ENCODE data around the gene CXXC5. TPM values are rescaled to one million over a fixed set of nuclear protein-coding genes. Genes with fewer than 3 reads are reported as not detected.

Gene CXXC5
- total RNA-seq, 2 donors from 2014 or later, result 57.9 to 59.5 TPM

DNA sequence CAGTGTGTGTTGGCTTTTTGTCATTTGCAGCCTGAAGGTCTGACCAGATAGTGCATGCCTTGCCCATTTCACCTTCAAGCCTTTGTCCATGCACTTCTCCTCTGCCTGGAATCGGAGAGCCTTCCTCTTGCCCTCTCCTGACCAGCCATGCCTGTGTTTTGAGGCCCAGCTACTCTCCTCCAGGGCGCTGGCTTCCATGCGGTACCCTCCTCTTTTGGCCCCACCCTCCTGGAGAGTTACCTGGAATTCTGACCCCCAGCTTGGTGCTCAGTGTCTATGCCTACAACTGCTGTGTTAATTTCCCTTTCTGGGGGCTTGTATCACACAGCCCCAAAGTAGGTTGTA lies 52.5 kb downstream of the CXXC5 start:
- Histone ChIP-seq H3K4me1 (peaks cover 2 to 47% of the 10 kb centered on the region in 2 donors), H3K9me3 (no peaks in the 10 kb centered on the region), H3K27ac (no peak overlapping the region), H3K36me3 (no peaks in the 10 kb centered on the region), H3K27me3 (no peaks in the 10 kb centered on the region), H3K4me3 (no peak overlapping the region)
- no peak for DNase-seq (ENCODE audit: low spot score)
- TF ChIP-seq, protein P1, sequence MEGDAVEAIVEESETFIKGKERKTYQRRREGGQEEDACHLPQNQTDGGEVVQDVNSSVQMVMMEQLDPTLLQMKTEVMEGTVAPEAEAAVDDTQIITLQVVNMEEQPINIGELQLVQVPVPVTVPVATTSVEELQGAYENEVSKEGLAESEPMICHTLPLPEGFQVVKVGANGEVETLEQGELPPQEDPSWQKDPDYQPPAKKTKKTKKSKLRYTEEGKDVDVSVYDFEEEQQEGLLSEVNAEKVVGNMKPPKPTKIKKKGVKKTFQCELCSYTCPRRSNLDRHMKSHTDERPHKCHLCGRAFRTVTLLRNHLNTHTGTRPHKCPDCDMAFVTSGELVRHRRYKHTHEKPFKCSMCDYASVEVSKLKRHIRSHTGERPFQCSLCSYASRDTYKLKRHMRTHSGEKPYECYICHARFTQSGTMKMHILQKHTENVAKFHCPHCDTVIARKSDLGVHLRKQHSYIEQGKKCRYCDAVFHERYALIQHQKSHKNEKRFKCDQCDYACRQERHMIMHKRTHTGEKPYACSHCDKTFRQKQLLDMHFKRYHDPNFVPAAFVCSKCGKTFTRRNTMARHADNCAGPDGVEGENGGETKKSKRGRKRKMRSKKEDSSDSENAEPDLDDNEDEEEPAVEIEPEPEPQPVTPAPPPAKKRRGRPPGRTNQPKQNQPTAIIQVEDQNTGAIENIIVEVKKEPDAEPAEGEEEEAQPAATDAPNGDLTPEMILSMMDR (IDR thresholded peaks at IDR 0.05), result no peak

DNA sequence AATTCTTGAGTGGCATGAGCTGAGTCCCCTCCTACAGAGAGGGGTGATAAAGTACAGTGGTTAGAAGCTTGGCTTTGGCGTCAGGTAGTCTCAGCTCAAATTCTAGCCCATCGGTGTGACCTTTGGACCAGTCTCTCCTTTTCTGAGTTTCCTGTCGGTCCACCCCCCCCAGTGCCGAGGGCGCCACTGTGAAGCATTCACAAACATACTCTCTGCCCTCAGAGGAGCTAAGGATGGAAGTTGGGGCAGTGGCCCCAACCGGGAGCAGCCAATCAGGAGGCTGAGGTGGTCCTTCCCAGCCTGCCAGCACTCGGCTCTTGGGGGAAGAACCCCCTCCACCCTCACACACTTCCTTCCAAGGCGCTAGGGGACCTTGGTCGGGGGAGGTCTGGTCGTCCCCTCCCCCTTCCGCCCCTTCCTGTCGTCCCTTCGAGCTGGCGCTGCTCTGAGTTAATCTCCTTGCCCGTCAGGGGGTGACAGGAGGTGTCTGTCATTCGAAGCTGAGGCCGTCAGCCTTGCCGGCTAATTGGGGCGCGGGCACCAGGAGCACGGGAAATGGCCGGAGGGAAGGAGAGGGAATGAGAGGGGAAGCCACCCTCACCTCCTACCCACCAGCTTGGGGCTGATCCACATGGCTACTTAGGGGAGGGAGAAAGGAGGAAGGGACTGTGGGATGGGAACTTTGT lies 53.0 kb downstream of the CXXC5 start:
- no peak for DNase-seq (ENCODE audit: low spot score)

DNA sequence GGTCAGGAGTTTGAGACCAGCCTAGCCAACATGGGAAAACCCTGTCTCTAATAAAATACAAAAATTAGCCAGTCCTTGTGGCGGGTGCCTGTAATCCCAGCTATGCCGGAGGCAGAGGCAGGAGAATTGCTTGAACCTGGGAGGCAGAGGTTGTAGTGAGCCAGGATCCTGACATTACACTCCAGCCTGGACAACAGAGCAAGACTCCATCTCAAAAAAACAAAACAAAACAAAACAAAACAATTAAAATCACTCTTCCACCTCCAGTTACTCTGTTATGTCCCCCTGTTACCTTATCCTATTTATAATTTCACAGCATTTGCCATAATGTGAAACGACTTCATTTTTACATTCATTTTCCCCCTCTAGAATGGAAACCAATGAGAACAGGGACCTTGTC lies 54.4 kb downstream of the CXXC5 start:
- Histone ChIP-seq H3K27me3 (no peaks in the 10 kb centered on the region), H3K4me3 (no peak overlapping the region), H3K27ac (no peak overlapping the region), H3K9me3 (no peaks in the 10 kb centered on the region), H3K36me3 (no peaks in the 10 kb centered on the region), H3K4me1 (peaks cover 2 to 32% of the 10 kb centered on the region in 2 donors)
- DNase-seq (ENCODE audit: low spot score), result no peak
- TF ChIP-seq, protein P1 (IDR thresholded peaks at IDR 0.05), result no peak

More for the DNA sequence above, 53.0 kb downstream of the CXXC5 start:
- Histone ChIP-seq H3K4me3 (no peak overlapping the region), H3K4me1 (peaks cover 2 to 45% of the 10 kb centered on the region in 2 donors), H3K27ac (no peak overlapping the region), H3K36me3 (no peaks in the 10 kb centered on the region), H3K9me3 (no peaks in the 10 kb centered on the region), H3K27me3 (no peaks in the 10 kb centered on the region)
- TF ChIP-seq, protein P1 (IDR thresholded peaks at IDR 0.05), result no peak

DNA sequence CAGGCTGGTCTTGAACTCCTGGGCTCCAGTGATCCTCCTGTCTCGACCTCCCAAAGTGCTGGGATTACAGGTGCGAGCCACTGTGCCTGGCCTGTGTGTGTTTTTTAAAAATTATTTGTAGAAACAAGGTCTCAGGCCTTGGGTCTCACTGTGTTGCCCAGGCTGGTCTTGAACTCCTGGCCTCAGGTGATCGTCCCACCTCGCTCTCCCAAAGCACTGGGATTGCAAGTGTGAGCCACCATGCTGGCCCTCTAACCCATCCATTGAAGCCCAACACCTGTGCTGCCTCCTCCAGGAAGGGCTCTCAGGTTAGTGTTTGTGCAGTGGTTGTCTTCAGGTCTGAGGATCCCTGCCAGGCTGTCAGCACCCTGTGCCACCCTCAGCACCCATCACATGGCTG lies 56.6 kb downstream of the CXXC5 start:
- no peak overlapping the region for H3K4me3 ChIP-seq
- no peak overlapping the region for H3K27ac ChIP-seq
- no peaks in the 10 kb centered on the region for H3K27me3 ChIP-seq
- TF ChIP-seq, protein P1 (IDR thresholded peaks at IDR 0.05), result no peak
- H3K9me3 ChIP-seq, result no peaks in the 10 kb centered on the region
- H3K36me3 ChIP-seq, result no peaks in the 10 kb centered on the region
- peaks cover 0 to 30% of the 10 kb centered on the region in 2 donors for H3K4me1 ChIP-seq
- DNase-seq (ENCODE audit: low spot score), result no peak

DNA sequence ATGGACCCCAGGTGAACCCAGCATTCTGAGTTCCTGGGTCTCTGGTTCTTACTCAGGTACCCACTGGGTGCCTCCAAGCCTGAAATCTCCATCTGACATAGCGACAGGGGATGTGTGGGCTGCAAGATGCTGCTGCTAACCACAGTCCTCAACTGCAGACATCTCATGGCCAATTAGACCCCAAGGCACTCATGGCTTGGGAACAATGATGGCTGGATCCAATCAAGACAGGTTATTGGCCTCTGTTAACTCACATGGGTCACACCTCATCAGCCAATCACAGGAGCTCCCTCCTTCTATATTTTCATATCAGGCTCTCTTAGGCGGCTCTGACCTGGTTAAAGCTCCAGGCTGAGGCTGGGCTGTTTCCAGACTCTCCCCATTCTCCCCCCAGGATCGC lies 57.0 kb downstream of the CXXC5 start:
- no peak overlapping the region for H3K27ac ChIP-seq
- TF ChIP-seq, protein P1 (IDR thresholded peaks at IDR 0.05), result no peak
- no peak for DNase-seq (ENCODE audit: low spot score)
- H3K4me3 ChIP-seq, result no peak overlapping the region
- H3K36me3 ChIP-seq, result no peaks in the 10 kb centered on the region
- H3K27me3 ChIP-seq, result no peaks in the 10 kb centered on the region
- H3K4me1 ChIP-seq, result peaks cover 0 to 34% of the 10 kb centered on the region in 2 donors
- H3K9me3 ChIP-seq, result no peaks in the 10 kb centered on the region

All from right atrium auricular region (tissue), 2 donors.